ACHN (cell line): Measurements from ENCODE around the gene PRKG1.
"Not testable (repeated sequence)": the region's sequence is repeated elsewhere in the genome, so short reads cannot be mapped to it uniquely, and the experiment has no call there.

Experiments used
- DNase-seq: peaks from one replicate; pipeline ENCODE4 v3.0.0-alpha.2; 2015
- in situ Hi-C: cut with HindIII; loops from 2 replicates; pipeline ENCODE4 v1.10.0; 2017; ENCODE audit warnings: low sequenced_read_pairs, low pct_ligation_motif_present, low pct_unique_long_range_greater_than_20kb

Gene PRKG1

DNA sequence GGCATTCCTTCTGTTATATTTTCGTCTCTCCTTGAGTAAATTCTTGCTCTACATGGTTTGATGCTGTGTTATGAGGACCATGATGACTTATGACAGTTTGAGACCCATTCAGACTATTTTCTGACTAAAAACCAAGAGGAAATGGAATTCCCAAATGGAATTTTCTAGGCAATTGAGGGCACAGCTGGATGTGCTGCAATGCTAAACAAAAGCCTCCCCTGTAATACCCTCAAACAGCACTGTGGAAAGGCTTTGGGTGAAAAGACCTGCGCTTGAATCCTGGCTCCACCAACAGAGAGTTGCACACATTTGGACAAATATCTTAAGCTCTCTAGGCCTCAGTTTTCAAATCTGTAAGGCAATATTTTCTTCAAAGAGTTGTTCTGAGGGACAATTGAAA lies 129.1 kb downstream of the PRKG1 start:
- no peak for DNase-seq
- in situ Hi-C loops = no loop called here

DNA sequence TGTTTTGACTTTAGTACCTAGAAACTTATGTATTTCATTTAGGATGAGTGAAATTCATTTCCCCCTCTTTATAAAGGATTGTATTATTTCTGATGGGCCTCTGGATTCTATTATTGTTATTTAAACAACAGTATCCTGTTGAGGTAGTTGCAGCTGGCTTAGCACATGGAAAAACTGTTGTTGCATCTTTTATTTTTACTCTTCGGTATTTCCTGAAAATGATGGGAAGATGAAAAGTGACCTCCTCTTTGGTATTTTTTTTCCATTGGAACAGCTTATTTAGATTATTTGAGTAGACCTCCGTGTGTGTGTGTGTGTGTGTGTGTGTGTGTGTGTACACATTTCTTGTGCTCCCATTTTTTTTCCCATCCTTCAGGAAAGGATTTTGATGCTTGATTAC lies 129.8 kb downstream of the PRKG1 start:
- DNase-seq = no peak
- in situ Hi-C loops = no loop called here

DNA sequence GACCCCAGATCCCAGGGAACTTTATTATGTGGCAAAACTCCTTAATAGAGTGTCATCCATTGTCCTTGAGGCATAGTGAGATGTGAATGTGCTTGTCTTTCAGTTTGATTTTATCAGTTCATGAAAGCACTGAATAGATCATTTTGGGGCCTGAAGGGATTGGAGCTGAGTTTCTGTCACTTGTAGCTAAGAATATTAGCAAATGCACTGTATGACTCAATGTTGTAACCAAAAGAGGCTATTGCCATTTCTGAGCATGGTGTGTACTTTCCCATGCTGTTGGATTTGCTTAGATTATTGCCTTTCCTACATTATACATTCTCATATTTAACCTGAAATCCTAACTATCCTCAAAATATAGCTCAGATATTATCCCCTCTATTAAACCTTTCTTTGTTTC lies 130.4 kb downstream of the PRKG1 start:
- no peak for DNase-seq
- in situ Hi-C loops = no loop called here

DNA sequence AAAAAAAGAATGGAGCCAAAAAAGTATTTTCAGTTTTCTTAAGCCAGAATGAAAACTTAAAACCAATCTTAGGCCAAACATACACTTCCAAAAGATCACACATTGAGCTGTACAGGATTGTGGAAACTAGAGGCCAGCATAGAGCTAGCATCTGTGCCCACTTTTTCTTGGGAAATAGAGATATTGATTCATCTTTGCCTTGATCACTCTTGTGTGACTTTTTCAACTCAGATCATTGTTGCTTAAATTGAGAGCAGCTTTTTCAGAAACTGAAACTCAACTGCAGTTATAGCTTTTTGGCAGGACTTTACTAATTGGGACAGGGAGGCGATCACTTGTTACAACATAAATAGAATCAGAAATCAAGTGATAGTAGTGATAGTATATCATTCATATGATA lies 132.2 kb downstream of the PRKG1 start:
- no peak for DNase-seq
- in situ Hi-C loops = no loop called here

DNA sequence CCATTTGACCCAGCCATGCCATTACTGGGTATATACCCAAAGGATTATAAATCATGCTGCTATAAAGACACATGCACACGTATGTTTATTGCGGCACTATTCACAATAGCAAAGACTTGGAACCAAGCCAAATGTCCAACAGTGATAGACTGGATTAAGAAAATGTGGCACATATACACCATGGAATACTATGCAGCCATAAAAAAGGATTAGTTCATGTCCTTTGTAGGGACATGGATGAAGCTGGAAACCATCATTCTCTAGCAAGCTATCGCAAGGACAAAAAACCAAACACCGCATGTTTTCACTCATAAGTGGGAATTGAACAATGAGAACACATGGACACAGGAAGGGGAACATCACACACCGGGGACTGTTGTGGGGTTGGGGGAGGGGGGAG lies 138.7 kb downstream of the PRKG1 start:
- DNase-seq, in situ Hi-C loops: not testable (repeated sequence)

DNA sequence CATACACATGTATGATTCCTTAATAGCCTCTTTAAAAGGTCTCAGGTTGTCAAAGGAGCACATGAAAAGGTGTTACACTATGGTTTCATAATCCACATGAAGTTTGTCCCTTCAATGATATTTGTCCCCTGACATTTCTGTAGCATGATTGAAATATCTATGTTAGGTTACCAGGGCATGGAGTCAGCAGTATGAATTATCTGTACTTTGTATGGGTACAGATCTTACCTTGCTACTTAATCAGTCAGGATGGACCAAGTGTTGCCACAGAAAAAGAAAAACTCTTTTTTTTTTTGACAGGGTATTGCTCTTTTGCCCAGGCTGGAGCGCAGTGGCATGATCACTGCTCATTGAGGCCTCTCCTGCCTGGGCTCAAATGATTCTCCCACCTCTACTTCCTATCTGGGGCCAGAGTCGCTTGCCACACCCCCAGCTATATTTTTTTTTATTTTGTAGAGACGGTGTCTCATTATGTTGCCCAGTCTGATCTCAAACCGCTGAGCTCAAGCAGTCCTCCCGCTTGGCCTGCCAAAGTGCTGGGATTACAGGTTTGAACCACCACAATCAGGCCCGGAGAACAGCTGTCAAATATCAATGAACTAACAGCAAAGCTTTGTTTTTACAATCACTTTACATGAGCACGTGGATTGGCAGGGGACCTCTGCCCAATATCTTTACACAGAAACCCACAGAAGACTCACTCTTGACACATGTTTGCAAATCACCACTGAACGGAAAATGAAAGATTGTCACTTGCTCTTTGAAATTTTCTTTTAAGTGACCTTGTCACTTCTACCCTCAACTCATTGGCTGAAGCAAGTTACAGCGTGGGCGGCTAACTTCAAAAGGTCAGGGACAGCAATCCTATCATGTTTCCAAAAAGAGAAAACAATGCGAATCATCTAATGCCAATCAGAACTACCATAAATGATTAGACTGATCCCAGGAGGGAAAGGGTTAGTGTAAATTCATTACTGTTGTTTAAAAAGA lies 140.2 kb downstream of the PRKG1 start:
- in situ Hi-C loops = no loop called here
- no peak for DNase-seq

DNA sequence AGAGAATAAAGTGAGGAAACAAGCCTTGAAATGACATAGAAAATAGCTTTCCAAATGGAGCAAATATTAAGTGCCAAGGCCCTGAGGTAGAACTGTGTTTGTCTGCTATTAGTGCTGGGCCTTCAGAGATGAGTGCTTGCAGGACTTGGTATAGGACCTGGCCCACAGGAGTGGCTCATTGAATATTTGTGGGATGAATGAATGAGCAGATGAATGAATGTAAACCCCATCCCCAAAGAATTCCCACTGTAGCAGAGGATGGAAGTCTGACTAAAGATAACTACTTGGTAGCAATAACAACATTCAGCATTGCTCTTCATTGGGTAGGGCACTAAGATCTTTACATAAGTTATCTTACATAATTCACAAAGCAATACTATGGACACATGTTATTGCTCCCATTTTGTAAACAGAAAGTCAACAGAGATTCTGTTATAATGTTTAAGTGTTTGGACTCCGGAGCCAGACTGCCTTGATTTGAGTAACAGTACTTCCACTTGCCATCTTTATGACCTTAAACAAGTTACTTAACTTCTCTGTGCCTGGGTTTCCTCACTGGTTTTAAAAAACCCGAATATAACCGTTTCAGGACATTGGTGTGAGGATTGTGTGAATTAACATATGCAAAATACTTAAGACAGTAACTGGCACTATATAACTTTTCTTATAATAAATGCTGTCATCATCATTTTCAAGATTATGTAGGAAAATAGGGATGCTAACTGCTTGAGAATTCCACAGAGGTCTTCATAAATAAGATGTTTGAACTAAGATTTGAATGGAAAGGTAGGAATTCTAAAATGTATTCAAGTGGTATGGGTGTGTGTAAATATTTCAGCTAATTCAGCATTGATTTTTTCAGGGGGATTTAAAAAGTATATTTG lies 141.9 kb downstream of the PRKG1 start:
- in situ Hi-C loops = no loop called here
- DNase-seq = no peak

DNA sequence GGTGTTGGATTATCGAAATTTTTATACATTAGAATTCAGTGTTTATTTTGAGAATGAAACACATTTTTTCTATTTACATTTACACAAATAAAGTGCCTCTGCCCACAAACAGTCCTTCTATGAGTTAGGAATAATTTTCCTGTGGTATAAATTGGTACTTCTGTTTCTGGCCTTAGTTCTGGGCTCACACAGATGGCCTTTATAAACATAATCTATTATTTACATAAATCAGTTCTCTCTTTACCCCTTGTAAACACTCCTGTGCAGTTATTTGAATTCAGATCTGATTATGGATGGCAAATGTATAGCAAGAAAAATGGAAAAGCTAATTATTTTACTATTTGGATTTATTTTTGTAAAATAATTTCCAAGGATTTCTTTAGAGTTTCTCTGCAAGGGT lies 143.2 kb downstream of the PRKG1 start:
- in situ Hi-C loops = no loop called here

DNA sequence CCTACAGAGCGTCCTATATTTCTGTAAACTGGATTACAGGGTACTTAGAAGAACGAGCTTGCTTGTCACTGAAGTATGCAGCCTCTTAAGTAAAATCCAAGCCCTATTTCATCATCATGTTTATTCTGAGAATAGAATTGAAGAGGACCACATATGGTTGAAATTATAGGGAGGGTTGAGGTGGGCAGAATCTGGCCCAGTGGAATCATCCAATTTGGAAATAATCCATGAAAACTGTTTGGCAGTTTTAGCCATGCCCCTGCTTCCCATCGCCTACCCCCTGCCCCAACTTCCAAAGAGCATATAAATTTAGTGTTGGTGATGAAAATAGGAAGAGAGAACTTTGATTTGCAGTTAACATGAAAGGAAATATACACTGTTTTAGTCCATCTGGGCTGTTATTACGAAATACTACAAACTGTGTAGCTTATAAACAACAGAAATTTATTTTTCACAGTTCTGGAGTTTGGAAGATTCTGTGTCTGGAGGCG lies 150.4 kb downstream of the PRKG1 start:
- no peak for DNase-seq
- in situ Hi-C loops = no loop called here

More for the DNA sequence above, 143.2 kb downstream of the PRKG1 start:
- no peak for DNase-seq

DNA sequence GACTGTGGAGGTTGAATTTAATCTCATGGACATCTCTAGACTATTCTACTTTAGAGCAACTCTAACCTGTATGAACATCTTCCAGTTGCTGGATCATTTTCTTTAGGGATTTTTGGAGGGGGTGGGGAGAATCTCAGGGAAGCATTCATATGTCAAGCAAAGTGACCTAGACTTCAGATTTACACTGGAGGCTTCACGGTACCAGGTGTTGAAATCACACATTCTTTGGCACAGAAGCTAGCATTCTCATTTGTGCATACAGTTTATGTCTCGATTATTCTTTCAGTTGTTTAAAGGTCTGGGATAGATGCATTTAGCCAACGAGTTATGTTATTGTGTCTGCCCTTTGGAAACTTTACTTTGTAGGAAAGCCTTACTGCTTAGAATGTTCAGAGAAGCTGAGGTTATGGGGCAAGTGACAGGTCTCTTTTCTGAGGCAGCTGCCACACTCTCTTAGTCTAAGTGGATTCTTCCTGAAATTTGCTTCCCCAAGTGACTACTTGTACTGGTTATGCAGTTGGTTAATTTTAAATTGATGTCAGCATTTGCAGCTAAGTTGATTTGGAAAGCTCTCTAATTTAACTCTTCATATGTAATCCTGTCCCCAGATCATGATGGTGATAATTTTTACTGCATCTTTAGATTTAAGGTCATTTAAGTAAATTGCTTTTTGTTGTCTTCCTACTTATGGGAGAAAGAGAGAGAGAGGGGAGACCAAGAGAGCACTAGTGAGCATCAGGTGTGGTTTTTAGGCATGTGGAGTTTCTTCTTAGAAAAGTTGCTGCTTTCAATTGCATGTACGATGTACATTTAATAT lies 153.8 kb downstream of the PRKG1 start:
- in situ Hi-C loops = no loop called here
- no peak for DNase-seq

DNA sequence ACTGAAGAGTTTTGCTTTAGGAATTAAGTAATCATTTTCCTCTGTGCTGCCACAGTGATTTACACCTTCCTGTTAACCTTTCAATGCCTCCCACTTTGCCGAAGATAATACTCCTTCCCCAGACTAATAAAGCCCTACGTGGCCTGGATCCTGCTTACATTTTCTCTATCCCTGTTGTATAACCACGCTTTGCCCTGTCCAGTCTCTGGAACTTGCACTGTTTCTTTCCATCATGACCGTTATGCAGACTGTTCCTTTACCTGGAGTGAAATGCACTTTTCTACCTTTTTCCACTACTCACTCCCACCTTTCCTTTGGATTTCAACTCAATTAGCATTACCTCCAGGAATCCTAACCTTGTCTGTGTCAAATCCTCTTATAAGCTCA lies 154.4 kb downstream of the PRKG1 start:
- in situ Hi-C loops = no loop called here
- no peak for DNase-seq

DNA sequence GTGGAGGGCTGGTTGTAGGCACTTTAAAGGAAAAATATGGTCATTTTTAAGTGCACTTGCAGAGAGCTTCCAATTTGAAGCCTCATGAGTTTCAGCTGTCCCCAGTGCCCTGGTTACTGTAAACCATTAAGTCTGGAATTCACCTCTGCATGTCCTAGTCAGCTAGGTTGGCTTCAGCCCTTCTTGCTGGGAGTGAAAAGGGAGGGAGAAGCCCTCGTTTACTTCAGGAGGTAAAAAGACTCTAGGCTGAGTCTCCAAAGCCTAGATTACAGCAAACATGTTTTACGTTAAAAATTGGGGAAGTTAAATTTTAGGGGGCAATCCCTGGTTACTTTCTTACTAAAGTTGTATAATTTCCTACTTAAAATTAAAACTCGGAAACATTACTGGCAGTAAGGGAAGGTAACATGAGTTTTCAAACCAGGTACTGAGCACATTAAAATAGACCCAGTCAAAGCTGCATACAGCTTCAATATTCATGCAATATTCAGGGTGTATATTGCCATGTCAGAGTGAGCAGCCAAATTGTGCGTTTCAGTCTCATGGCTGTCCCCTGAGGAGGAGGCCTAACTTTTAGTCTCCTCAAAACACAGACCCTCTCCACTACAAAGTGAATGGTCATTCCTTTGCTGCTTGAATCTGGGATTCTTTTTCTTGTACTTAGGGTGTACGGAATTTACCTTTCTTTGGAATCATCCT lies 156.7 kb downstream of the PRKG1 start:
- in situ Hi-C loops = no loop called here
- DNase-seq = no peak

DNA sequence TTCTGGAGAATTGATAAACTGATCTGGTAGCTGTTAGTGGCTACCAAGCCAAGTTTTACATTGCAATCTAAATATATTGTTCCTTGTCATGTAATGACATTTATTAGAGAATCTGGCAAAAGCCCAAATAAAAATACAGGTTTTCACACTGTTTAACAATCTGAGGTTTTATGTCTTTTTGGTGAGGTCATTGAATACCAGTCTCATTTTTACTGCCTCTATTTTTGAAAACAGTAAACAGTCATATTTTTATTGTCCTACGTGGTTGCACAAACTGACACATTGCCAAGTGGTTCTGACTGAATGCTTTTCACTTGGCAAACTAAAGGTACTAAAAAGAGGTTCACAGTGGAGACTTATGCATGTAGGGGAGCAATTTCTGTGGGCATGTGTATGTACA lies 157.5 kb downstream of the PRKG1 start:
- in situ Hi-C loops = no loop called here
- no peak for DNase-seq

DNA sequence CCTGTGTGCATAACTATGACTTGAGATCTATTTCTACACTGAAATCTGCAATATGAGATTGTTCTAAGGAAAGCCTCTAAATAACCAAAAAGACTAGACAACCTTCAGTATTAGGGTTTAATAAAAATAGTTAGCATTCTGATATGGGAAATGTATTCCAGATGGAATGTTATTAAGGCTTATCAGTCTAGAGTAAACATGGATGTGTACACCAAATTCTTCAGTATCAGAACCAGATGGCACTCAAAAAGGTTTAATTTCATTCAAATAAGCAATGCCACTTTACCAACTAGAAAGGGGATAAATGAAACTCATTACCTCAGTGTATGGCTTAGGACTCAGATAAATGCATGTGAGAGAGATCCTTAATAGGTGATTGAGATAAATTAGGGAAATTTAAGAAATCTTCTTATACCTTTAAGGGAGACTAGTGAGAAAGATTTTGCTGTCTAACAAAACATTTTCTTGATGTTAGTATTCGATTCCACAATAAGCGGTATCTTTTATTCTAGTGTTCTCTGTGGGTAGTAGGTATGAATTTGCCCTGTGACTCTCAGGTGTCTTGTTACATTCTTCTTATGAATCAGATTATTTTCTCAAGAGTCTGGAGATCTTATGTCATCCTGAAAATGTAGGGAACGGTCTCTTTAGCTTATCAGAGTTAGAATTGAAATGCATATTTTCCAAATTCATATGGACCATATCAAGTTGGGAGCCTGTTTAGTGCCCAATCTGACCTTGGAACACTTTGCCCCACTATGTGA lies 159.2 kb downstream of the PRKG1 start:
- in situ Hi-C loops = no loop called here
- no peak for DNase-seq

DNA sequence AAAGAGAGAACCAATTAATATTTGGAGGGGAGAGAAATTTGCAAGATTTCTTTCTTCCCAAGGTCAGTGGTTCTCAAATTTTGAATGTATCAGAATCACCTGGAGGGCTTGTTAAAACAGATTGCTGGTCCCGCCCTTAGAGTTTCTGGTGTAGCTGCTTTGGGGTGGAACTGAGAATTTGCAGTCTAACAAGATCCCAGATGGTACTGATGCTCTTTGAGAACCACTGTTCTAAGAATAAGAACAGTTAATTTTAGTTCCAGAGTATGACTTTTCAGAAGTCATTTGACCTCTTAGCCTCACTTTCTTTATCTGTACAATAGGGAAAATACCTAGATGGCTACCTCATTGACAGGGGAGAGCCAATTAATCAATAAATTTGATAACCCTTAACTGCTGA lies 161.6 kb downstream of the PRKG1 start:
- in situ Hi-C loops = no loop called here
- DNase-seq = no peak

DNA sequence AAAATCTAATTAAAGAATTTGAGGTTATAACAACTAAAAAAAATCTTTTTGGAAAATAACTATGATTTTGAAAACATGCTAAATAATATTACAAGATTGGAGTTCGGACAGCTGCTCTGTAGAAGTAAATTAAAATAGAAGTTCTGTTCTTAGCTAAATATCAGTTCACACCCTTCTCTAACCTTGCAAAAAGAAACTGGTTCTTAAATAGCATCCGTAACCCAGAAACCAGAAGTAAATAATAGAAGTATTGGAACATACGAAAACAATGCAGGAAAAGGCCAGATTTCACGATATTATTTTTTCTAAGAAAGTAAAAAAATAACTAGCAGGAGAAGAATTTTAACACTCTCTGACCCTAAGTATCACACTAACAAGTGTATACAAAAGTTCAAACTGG lies 164.7 kb downstream of the PRKG1 start:
- in situ Hi-C loops = no loop called here
- DNase-seq = no peak

DNA sequence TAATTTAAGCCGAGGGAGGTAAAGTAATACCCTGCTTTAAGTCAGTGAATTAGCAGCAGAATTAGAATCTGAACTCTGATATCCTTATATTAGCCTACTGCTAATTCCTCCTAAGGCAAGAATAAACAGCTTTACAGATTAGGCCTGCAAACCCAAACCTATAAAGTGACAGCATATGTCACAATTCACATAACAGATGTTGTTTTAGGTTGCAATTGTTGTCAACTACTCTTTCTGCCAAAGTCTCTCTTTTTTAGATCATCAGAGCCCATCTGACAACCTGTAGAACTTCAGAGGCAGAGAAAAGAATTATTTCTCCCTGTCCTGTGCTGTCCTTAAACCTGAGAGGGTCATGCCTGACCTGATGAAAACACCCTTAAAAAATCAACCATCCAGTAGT lies 167.2 kb downstream of the PRKG1 start:
- DNase-seq = no peak
- in situ Hi-C loops = no loop called here
